ENCODE results near the gene OR5H6. TPM values are rescaled to one million over a fixed set of nuclear protein-coding genes. Genes with fewer than 3 reads are reported as not detected.

The OR5H6 gene
- total RNA-seq, 1 experiment from 2014 or later = not detected

DNA sequence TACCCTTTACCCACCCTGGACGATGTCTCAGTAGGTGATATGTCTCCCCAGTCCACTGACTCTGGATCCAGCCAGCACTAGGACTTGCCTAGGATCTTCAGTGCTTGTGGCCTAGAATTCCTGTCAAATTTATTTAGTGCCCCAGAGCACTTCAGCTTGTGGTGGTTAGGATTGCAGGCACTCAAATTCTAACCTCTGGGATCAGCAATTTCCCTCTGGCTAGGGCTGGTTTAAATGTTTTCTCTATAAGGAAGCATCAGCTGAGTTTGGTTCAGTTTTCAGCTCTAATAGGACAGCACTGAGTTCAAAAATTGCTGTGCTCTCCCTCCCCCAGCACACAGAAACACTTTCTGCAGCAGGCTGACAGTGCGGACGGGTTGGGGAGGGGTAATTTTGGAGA is 8.1 kb downstream of the OR5H6 start:
- ATAC-seq (no peak), DNase-seq (ENCODE audit: low spot score) (no peak)
- H3K27me3 Mint-ChIP-seq (ENCODE audit: low read depth) = no peaks in the 10 kb centered on the region
- CTCF ChIA-PET = interaction anchor here (2.3 kb wide), 1 partner anchor 12 kb away, joined by 7 read pairs; no protein-coding TSS in a partner anchor
- H3K9me3 Mint-ChIP-seq = peaks cover 47% of the 10 kb centered on the region
- TF ChIP-seq, protein P1, sequence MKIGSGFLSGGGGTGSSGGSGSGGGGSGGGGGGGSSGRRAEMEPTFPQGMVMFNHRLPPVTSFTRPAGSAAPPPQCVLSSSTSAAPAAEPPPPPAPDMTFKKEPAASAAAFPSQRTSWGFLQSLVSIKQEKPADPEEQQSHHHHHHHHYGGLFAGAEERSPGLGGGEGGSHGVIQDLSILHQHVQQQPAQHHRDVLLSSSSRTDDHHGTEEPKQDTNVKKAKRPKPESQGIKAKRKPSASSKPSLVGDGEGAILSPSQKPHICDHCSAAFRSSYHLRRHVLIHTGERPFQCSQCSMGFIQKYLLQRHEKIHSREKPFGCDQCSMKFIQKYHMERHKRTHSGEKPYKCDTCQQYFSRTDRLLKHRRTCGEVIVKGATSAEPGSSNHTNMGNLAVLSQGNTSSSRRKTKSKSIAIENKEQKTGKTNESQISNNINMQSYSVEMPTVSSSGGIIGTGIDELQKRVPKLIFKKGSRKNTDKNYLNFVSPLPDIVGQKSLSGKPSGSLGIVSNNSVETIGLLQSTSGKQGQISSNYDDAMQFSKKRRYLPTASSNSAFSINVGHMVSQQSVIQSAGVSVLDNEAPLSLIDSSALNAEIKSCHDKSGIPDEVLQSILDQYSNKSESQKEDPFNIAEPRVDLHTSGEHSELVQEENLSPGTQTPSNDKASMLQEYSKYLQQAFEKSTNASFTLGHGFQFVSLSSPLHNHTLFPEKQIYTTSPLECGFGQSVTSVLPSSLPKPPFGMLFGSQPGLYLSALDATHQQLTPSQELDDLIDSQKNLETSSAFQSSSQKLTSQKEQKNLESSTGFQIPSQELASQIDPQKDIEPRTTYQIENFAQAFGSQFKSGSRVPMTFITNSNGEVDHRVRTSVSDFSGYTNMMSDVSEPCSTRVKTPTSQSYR (CRISPR knock-in tag; IDR thresholded peaks at IDR 0.05) = no peak
- TF ChIP-seq ETV6 (CRISPR knock-in tag; IDR thresholded peaks at IDR 0.05) = no peak
- POLR2A ChIA-PET = no interaction called here
- no peak overlapping the region for H3K27ac Mint-ChIP-seq
- no peak overlapping the region for H3K4me3 Mint-ChIP-seq
- no peaks in the 10 kb centered on the region for H3K4me1 Mint-ChIP-seq
- peaks cover 45% of the 10 kb centered on the region for H3K36me3 Mint-ChIP-seq

DNA sequence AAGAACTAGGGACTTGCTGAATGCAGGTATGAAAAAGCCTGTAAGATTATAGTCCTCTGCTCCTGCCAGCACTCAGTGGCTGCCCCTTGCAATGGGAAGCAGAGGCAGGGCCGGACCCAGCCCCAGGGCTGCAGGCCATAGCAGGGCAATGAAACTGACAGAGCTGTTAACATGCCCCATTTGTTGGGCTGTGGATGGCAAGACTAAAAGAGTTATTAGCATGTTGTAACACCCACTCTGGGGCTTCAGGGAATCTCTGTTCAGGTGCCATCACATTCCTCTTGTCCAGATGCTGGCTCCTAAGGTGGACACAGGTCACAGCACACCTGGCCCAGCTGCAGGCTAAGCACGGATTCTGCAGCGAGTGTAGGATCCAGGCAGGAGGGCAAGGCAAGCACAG is 10.9 kb downstream of the OR5H6 start:
- H3K27me3 Mint-ChIP-seq (ENCODE audit: low read depth) = no peaks in the 10 kb centered on the region
- DNase-seq (ENCODE audit: low spot score) (no peak), ATAC-seq (no peak)
- H3K4me1 Mint-ChIP-seq = peaks cover 15% of the 10 kb centered on the region
- H3K27ac Mint-ChIP-seq = no peak overlapping the region
- TF ChIP-seq, protein P2, sequence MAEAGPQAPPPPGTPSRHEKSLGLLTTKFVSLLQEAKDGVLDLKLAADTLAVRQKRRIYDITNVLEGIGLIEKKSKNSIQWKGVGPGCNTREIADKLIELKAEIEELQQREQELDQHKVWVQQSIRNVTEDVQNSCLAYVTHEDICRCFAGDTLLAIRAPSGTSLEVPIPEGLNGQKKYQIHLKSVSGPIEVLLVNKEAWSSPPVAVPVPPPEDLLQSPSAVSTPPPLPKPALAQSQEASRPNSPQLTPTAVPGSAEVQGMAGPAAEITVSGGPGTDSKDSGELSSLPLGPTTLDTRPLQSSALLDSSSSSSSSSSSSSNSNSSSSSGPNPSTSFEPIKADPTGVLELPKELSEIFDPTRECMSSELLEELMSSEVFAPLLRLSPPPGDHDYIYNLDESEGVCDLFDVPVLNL (CRISPR knock-in tag; IDR thresholded peaks at IDR 0.05; ENCODE audit: borderline replicate concordance, low read depth) = no peak
- no peak for TF ChIP-seq GRHL2 (CRISPR knock-in tag; IDR thresholded peaks at IDR 0.05; ENCODE audit: insufficient replicate concordance, severe bottlenecking)
- POLR2A ChIA-PET = interaction anchor here (0.6 kb wide), 2 partner anchors 130 to 382 kb away, joined by 4 to 6 read pairs; no protein-coding TSS in a partner anchor
- peaks cover 34% of the 10 kb centered on the region for H3K36me3 Mint-ChIP-seq
- H3K4me3 Mint-ChIP-seq = no peak overlapping the region
- CTCF ChIA-PET = interaction anchor here (1.3 kb wide), 1 partner anchor 15 kb away, joined by 3 read pairs; no protein-coding TSS in a partner anchor
- H3K9me3 Mint-ChIP-seq = peaks cover 29% of the 10 kb centered on the region

DNA sequence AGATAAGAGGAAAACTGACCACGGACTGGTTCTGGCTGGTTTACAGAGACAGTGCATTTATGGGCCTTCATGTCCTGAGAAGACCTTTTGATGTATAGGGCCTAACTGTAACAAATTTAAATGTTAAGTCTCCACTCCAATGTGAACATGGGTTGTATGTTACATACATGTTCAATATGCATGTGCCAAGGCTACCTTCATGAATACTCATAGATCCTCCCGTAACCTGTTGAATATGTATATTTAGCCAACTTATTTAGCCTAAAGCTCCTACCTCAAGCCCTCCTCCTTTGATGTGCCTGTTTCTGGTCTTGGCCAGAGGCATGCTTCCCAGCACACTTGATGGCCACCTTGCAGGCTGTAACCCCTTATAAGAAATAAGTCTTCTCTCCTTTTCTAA is 18.2 kb downstream of the OR5H6 start, which contains the start of gene OR5H2:
TSS of gene OR5H2 (plus strand) at position 301 of the 400 bp plus-strand sequence. CDS start 398 bp downstream, outside the sequence.
- TF ChIP-seq GRHL2 (CRISPR knock-in tag; IDR thresholded peaks at IDR 0.05; ENCODE audit: insufficient replicate concordance, severe bottlenecking) (no peak), NFATC4 (CRISPR knock-in tag; IDR thresholded peaks at IDR 0.05) (no peak)
- CTCF ChIA-PET = interaction anchor here (0.8 kb wide), 1 partner anchor 22 kb away, joined by 4 read pairs; no protein-coding TSS in a partner anchor
- peaks cover 28% of the 10 kb centered on the region for H3K4me1 Mint-ChIP-seq
- peaks cover 14% of the 10 kb centered on the region for H3K9me3 Mint-ChIP-seq
- ATAC-seq = no peak
- no peak within 1 kb of the TSS for H3K27ac Mint-ChIP-seq
- no peak for DNase-seq (ENCODE audit: low spot score)
- H3K27me3 Mint-ChIP-seq (ENCODE audit: low read depth) = no peaks in the 10 kb centered on the region; the same call in 1 of the 2 replicates
- H3K4me3 Mint-ChIP-seq = no peak within 1 kb of the TSS
- H3K36me3 Mint-ChIP-seq = peaks cover 5% of the 10 kb centered on the region
- POLR2A ChIA-PET = no interaction called here

DNA sequence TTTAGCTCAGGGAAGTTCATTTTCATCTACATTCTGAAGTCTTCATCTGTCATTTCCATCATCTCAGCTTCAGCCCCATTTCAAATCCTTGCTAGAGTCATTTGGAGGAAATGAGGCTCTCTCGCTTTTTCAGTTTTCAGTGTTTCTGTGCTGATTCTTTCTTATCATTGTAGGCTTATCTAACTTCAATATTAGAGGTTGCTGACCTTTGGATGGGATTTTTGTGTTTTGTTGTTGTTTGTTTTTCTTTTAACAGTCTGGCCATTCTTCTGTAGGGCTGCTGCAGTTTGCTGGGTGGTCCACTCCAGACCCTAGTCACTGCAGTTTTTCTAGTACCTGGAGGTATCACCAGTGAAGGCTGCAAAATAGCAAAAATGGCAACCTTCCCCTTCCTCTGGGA is 26.9 kb downstream of the OR5H6 start:
- DNase-seq (ENCODE audit: low spot score) (no peak), ATAC-seq (no peak)
- ChIA-PET POLR2A (no interaction called here), CTCF (interaction anchor here (2.3 kb wide), 1 partner anchor 39 kb away, joined by 10 read pairs; no protein-coding TSS in a partner anchor)
- Mint-ChIP-seq H3K27ac (no peak overlapping the region), H3K27me3 (ENCODE audit: low read depth) (peaks cover 5% of the 10 kb centered on the region; the same call in 1 of the 2 replicates), H3K4me3 (no peak overlapping the region), H3K36me3 (peaks cover 34% of the 10 kb centered on the region), H3K4me1 (no peaks in the 10 kb centered on the region), H3K9me3 (peaks cover 45% of the 10 kb centered on the region)
- TF ChIP-seq FOXK1 (CRISPR knock-in tag; IDR thresholded peaks at IDR 0.05) (no peak), ZNF416 (CRISPR knock-in tag; IDR thresholded peaks at IDR 0.05) (no peak), ZNF232 (CRISPR knock-in tag; IDR thresholded peaks at IDR 0.05) (no peak), ZBTB21 (CRISPR knock-in tag; IDR thresholded peaks at IDR 0.05; ENCODE audit: borderline replicate concordance) (no peak), TEAD1 (CRISPR knock-in tag; IDR thresholded peaks at IDR 0.05) (no peak)
- TF ChIP-seq, protein P3, sequence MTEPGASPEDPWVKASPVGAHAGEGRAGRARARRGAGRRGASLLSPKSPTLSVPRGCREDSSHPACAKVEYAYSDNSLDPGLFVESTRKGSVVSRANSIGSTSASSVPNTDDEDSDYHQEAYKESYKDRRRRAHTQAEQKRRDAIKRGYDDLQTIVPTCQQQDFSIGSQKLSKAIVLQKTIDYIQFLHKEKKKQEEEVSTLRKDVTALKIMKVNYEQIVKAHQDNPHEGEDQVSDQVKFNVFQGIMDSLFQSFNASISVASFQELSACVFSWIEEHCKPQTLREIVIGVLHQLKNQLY (CRISPR knock-in tag; IDR thresholded peaks at IDR 0.05) = no peak
- TF ChIP-seq, protein P4, sequence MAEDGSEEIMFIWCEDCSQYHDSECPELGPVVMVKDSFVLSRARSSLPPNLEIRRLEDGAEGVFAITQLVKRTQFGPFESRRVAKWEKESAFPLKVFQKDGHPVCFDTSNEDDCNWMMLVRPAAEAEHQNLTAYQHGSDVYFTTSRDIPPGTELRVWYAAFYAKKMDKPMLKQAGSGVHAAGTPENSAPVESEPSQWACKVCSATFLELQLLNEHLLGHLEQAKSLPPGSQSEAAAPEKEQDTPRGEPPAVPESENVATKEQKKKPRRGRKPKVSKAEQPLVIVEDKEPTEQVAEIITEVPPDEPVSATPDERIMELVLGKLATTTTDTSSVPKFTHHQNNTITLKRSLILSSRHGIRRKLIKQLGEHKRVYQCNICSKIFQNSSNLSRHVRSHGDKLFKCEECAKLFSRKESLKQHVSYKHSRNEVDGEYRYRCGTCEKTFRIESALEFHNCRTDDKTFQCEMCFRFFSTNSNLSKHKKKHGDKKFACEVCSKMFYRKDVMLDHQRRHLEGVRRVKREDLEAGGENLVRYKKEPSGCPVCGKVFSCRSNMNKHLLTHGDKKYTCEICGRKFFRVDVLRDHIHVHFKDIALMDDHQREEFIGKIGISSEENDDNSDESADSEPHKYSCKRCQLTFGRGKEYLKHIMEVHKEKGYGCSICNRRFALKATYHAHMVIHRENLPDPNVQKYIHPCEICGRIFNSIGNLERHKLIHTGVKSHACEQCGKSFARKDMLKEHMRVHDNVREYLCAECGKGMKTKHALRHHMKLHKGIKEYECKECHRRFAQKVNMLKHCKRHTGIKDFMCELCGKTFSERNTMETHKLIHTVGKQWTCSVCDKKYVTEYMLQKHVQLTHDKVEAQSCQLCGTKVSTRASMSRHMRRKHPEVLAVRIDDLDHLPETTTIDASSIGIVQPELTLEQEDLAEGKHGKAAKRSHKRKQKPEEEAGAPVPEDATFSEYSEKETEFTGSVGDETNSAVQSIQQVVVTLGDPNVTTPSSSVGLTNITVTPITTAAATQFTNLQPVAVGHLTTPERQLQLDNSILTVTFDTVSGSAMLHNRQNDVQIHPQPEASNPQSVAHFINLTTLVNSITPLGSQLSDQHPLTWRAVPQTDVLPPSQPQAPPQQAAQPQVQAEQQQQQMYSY (CRISPR knock-in tag; IDR thresholded peaks at IDR 0.05) = no peak
- TF ChIP-seq, protein P5, sequence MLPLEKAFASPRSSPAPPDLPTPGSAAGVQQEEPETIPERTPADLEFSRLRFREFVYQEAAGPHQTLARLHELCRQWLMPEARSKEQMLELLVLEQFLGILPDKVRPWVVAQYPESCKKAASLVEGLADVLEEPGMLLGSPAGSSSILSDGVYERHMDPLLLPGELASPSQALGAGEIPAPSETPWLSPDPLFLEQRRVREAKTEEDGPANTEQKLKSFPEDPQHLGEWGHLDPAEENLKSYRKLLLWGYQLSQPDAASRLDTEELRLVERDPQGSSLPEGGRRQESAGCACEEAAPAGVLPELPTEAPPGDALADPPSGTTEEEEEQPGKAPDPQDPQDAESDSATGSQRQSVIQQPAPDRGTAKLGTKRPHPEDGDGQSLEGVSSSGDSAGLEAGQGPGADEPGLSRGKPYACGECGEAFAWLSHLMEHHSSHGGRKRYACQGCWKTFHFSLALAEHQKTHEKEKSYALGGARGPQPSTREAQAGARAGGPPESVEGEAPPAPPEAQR (CRISPR knock-in tag; IDR thresholded peaks at IDR 0.05) = no peak
